HG02623 (cell line): ENCODE data around the gene PHLDA2.
A peak's percentile ranks its signal among the peaks of the same experiment; 100 is the strongest.

ENCODE experiments used
- ATAC-seq: cut with Tn5 transposase; IDR thresholded peaks from one replicate; pipeline ENCODE4 v1.9.1; 2021; ENCODE audit warnings: moderate library complexity; ENCODE audit not compliant: unreplicated experiment

PHLDA2 gene

DNA sequence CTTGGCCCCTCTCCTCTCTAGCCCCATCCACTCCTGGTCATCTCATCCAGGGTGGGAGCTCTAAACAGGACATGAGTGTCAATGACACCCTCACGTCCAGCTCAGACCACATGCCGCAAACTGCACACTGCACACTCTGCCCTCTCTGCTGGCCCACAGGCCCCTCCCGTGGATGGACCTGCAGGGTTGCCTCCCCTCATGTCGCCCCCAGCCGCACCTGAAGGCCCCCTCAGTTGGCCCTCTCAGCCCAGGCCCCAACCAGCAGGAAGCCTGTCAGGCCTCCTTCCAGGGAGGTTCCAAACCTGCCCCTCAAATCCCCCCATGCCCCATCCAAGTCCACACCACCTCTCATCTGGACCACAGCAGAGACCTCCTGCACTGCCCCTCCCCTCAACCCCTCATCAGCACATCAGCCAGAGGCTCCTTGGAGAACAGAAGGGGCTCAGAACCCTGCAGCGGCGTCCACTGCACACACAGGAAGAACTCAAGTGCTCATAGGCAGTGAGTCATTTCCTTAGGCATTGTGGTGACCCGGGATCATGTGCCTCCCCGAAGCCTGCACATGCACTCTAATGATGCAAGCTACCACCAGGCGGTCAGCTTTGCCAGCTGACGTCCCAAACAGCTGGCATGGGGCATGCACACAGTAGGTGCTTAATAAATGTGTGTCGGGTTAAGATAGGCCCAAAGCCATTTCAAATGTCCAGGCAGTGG, 30.7 kb downstream of the PHLDA2 start:
- no peak for ATAC-seq

DNA sequence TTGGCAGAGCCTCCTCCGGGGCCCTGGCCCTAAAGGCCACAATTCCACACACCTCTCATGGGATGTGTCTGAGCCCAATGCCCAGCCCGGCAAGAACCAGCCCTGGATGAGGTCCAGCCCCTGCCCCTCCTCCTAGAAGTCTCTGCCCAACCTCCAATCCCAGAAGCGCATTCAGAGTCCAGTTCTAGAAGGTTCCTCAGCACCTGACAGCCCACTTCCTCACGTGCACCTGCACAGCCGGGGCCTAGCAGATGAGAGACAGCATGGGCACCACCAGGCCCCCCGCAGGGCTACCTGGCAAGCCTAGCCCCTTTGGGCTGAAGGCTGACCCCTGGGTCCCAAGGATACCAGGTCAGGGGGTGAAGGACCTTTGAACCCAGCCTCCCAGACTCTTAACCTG, 32.2 kb downstream of the PHLDA2 start:
- no peak for ATAC-seq

DNA sequence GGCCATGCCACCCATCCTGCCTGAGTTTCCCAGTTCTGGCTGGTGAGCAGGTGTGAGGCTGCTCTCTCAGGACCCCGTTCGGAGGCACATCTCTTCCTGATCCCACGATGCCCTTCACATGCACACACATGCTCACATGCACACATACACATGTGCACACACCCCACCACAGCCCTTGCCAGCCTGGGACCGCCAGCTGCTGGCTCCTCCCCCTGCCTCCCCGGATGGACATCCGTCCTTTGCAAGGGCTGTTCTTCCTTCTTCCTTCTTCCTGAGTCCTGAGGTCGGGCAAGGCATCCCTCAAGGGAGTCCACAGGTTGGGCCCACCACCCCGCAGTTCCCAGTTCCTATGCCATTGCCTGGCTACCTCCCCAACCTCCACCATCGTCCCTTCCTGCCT, 33.2 kb downstream of the PHLDA2 start:
- ATAC-seq: no peak

DNA sequence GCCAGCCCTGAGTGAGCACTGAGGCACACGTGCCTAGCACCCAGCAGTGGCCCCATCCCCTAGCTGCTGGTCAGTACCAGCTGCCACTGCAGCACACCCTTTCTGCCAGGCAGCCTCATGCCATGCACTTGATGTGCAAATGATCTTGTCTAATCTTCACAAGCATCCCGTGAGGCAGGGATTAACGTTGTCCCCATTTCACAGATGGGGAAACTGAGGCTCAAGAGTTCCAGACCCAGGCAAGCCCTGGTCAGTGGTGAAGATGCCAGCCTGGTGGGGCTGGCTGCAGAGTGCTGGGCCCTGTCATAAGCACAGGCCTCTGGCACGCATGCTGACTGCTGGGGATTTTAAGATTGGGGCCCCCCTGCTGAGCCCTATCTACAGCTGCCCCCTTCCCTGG, 35.3 kb downstream of the PHLDA2 start:
- ATAC-seq: no peak

DNA sequence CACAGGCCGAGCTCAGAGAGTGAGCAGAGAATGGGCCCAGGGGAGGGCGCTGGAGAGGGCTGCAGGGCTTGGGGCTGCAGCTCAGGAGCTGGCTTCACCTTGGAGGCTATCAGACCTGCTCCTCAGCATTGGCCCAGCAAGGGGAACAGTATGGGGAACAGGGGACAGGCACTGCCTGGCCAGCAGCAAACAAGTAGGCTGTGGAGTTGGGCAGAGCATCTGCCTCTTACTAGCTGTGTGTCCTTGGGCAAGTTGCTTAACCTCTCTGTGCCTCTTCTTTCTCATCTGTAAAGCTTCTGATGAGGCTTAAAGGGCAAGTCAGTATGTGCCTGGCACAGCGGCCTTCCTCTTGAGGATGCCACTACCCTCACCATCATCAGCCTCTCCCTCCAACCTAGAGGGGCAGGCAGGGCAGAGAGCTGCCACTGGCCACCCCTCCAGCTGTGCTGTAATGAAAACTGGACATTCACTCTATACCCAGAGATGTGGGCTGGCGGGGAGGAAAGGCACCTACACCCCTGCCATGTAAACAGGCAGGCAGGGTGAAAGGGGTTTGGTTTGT, 36.2 kb downstream of the PHLDA2 start:
- no peak for ATAC-seq

DNA sequence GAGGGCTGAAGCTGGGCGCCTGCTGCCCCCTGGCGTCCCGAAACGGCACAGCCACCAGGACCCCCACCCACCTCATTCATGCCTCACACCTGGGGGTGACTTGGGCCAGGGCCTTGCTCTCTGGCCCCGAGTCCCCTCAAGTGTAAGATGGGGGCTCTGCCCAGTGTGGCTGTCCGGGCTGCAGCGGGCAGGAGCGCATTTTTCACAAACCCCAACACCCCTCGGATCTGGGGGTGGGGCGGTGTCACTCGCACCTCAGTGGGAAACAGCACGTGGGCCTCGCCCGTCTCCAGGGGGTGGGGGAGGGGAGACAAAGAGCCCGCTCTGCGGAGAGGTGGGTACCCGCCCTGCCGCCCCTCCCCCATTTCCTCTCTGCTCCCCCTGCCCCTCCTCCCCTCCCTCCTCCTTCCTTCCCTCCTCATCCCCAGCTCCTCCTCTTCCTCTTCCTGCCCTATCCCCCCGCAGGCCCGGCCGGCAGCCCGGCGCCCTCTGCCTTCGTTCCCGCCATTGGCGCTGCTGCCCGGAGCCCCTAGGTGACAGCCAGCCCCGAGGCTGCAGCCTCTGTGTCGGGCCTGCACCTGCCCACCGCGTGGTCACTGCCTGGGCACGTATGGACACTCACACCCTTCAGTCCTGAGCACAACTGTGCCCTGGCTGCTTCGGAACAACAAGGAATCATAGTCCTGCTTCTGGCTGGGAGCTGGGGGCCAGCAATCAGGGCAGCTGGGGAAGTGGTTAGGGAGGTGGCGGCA, 36.8 kb downstream of the PHLDA2 start:
- ATAC-seq: no peak

DNA sequence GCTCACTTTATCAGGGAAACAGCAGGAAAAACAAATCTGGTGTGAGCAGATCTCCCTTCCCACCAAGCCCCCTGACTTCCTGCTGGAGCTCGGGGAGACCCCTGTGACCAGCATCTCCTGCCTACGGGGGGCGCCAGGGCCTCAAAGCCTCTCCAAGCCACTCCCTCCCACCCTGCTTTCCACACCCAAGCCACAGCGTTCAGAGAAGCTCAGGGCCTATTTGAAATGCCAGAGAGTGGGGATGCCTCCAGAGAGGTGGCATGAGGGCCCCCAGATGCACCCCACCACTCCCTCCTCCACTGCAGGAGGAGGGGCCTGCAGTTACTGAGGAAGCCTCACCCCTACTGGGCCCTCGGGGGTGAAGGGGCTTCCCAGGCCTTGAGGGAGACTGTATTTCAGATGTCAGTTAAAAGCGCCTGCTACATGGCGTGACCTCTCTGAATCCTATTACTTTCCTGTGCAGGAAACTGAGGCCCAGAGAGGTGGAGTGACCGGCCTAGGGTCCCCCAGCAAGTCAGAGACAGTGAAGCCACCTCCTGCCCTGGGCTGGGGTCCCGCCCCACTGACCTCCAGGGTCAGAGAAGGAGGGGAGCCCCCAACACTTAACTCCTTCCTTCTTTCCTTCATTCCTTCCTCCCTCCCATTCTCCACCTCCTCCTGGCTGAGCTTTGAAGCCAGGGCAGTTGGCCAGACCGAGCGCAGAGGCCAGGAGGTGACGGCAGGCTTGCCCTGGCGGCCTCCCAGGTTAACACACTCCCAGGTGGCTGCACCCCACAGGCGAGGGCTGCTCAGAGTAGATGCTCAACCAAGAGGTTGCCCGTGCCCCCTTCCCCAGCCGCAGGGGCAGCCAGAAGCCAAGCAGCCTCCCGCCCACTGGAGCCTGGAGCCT, 37.6 kb downstream of the PHLDA2 start:
- no peak for ATAC-seq

DNA sequence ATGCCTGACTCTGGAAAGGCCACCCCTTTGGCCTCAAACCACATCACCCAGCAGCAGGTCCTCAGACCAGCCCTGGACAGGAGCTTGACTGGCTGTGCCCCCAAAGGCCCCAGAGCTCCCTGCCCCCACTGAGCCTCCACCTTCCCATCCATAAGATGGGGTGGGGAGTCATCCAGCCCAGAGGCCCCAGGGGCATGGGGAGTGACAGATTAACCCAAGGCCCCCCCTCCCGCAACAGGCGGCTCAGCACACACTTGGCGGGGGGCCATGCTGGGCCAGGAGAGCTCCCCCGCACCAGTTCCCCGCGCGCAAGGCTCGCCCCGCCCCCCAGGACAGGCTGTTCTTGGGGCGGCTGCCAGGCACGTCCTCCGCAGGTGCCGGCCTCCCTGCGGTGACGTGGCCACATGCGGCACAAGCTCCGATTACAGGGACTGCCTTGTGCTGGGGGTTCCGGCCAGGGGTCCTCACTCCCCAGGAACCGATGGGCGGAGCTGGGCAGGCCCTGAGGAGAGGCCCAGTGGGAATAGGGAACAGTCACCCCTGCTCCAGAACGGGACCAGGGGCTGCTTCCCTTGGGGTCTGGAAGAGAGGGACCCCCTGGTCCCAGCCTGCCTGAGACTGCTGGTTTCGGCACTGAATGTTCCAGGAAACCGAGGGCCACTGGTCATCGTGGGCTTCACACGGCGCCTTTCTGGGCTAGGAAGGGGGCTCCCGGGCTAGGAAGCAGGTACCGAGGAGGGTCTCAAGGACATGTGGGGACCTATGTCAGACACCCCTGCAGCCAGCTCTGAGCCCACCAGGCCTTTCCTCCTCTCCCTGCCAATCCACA, 38.5 kb downstream of the PHLDA2 start:
- ATAC-seq: no peak

DNA sequence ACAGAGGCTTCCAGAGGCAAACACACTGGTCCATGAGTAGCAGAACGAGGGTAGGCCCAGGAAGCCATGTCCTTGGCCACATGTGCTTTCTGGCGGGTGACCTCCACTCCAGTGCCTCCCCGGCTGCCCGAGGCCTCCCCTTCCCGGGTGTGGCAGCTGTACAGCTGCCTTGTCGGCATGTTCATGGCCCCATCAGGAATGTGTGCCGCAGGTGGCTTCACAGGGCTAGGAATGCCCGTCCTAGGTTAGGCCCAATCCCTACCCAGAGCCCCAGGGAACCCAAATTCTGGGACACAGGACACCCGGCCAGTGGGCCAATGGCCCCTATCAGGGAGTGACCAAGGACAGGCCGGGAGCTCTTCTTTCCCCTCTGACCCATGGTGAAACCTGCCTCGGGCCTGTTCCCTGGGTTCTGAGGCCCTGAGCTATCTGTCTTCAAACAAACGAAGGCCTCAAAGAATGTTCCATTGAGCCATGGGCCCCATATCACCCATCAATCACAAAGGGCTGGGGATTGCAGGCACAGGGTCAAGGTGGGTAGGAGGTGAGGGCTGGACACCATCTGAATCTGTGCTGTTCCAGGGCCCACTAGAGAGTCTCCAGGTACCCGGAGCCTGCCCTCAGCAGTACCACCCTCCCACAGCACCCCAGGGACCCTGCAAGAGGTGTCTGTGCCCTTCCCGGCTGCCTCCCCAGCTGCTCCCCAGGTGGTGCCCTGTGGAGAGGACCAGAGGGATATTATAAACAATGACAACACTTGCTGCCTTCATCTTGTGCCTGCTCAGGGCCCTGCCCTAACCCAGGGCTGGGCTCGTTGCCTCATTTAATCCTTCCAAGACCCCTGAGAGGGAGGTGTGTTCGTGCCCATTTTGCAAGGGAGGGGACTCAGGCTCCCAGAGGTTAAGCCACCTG, 39.6 kb downstream of the PHLDA2 start:
- no peak for ATAC-seq

DNA sequence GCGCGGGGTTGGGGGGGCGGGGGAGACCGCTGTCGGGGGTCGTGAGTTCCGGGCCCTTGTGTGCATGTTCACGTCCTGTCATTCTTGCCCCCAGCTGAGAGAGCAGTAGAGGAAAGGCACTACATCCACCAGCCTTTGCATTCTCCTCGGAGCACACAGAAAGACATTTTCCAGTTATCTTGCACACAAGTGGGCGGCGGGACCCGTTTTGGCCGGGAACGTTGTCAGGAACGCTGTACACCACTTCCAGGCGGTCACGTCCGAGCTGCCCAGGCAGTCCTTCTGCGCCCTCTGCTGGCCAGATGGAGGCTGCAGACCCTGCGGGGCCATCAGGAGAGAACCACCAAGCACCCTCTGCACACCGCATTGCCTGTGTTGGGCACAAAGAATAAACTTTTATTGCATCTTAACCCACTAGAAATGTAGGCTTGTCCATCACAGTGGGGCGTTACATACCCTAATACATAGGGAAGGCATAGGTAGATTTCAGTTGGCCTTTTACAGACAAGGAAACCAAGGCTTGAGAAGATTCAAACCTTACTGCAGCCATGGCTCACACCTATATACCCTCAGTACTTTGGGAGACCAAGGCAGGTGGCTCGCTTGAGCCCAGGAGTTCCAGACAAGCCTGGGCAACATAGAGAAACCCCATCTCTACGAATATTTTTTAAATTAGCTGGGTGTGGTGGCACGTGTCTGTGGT, 40.8 kb downstream of the PHLDA2 start:
- ATAC-seq: no peak

DNA sequence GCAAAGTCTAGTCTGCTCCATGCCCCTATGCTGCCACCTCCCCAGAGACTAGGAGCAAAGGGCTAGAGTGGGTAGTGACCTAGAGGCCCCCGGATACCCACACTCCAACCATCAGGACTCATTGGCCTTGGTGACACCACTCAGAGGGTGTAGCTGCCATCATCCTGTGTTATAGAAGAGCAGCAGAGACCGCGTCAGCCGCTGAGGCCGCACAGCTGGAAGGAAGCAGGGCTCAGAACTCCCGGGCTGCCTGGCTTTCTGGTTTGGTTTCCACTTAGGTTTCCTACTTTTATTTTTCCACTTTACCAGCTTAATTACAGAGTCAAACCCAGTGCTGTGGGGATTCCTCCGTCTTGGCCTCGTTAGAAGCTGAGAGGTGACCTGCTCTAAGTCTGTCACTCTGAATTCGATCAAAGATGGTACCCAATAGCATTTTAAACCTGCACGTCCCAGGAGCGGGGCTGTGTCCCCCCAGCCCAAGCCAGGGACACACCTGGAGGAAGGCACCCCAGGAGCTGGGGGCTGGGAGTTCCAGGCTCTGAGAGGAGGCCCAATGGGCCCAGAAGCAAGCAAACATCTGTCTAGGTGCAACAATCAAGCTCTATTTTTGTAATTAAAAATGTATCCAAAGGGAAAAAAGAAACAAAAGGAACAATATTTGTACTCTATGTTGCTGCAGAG, 41.6 kb downstream of the PHLDA2 start:
- no peak for ATAC-seq

DNA sequence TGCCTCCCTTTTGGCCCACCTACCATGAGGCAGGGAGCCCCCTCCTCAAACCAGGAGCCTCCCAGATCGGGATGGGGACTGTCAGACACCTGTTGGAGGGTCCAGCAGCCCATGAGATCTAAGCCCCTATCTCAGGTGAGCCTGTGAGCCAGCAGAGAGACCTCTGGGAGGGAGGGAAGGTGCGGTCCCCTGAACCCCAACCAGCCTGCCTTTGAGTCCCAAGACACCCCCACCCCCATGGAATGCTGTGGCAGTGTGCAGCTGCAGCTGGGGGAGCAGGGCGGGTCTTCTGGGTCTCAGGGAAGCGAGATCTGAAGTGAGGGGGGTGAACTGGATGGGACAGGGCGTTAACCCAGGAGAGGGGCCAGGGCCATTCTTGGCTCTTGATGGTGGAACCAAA, 42.3 kb downstream of the PHLDA2 start:
- no peak for ATAC-seq

DNA sequence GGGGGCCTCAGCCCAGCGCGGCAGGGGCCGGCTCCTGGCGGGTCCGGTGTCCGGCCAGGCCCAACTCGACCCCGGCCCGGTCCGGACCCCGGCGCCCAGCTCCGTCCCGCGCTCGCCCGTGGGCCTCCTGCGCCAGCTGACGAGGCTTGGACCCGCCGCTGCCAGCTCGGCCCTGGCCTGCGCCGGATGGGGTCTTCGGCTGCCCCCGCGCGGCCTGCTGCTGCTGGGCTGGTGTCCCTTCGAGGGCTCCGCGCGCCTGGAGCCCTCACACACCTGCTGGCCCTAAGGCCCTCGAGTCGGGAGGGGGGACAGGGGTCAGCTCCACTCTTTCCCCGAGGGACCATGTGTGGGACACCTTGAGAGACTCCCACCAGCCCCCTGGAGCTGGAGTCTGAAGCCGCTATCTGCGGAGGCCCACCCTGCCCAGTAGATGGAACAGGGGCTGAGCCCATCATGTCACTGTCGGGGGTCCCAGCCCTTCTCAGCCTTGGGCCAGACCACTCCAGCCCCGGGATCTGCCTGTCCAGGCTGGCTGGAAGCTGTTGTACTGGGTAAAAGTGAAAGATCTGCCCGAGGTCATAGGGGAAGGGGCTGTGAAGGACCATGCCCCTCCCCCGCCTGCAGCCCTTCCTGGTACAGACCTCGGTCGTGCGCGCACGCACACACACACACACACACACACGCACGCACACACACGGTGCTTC, 42.9 kb downstream of the PHLDA2 start:
- ATAC-seq: no peak

DNA sequence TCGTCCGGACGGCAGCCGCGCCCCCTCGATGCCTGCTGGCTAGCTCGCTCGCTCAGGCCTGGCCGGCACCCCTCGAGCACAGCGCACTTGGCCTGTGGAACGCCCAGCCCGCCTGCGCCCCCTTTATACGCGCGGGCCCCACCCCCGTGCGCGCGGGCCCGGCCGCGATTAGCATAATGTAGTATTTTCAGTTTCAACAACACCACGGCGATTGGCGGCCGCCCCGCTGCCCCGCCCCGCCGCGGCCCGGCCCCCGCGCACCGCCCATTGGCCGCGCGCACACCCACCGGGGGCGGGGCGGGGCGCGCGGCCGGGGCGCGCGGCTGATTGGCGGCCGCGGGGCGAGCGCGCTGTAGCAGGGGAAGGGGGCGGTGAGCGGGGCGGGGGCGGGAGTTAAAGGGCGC, 43.5 kb downstream of the PHLDA2 start, which contains the start of gene CDKN1C:
Gene CDKN1C (minus strand): TSS at position 98 of the 404 bp plus-strand sequence. CDS start 319 bp downstream, outside the sequence.
- ATAC-seq: peak; percentile 69

DNA sequence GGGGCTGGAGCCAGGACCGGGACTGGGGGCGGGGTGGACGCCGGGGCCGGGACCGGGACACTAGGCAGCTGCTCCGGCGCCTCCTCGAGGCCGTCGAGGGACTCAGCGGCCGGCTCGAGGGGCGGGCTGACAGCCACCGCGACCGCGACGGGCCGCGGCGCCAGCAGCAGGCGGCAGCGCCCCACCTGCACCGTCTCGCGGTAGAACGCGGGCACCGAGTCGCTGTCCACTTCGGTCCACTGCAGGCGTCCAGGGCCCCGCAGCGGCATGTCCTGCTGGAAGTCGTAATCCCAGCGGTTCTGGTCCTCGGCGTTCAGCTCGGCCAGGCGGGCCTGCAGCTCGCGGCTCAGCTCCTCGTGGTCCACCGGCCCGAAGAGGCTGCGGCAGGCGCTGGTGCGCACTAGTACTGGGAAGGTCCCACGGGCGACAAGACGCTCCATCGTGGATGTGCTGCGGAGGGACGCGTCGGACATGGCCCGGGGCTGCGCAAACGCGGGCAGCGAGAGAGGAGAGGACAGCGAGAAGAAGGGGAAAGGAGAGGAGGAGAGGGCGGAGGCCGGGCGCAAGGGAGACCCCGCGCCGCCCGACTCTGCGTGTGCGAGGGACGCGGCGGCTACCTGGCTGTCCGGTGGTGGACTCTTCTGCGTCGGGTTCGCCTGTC, 44.1 kb downstream of the PHLDA2 start:
- ATAC-seq: no peak

DNA sequence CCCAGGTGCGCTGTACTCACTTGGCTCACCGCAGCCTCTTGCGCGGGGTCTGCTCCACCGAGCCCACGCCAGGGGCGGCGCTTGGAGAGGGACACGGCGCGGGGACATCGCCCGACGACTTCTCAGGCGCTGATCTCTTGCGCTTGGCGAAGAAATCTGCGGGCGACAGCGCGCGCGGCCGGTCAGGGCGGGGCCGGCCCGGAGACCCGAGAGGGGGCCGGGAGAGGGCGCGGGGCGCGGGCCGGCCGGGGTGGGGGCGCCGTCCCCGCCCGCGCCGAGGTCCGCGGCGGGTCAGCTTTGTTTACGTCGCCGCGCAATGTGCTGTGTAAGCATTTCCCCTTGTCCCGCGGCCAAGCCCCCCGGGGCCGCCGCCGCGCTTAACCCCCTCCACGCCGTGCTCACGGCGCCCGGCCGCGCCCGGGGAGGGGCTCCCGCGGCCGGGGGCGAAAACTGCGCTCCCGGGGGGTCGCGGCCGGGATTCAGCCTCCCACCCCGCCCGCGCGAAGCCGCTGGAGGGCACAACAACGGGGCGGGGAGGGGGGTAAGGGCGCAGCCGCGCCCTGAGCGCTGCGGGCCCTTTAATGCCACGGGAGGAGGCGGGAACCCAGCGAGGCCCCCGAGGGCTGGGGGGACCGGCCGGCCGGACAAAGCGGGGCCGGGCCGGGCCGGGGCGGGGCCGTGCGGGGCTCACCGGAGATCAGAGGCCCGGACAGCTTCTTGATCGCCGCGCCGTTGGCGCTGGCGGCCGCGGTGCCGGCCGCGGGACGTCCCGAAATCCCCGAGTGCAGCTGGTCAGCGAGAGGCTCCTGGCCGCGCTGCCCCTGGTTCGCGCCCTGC, 45.0 kb downstream of the PHLDA2 start:
- ATAC-seq: no peak
